Subcutaneous abdominal adipose tissue (tissue), 5 donors: ENCODE data around the gene CHRD.

Experiments
- H3K27ac ChIP-seq: one replicate; pipeline ENCODE4 v1.7.0; 2013; ENCODE audit warnings: low read depth, mild to moderate bottlenecking, inconsistent platforms, low read length, moderate library complexity
- H3K27me3 ChIP-seq, 5 donors: one replicate each; pipeline ENCODE4 v1.7.0; 2013; ENCODE audit warnings: low read length in 5 of 5, inconsistent platforms in 1 of 5; ENCODE audit not compliant: control insufficient read depth in 5 of 5, insufficient read depth in 4 of 5
- H3K36me3 ChIP-seq, 5 donors: one replicate each; pipeline ENCODE4 v1.7.0; 2013; ENCODE audit warnings: low read length in 5 of 5; ENCODE audit not compliant: control insufficient read depth in 5 of 5, insufficient read depth in 5 of 5
- H3K4me1 ChIP-seq, 5 donors: one replicate each; pipeline ENCODE4 v1.7.0; 2013; ENCODE audit warnings: low read length in 5 of 5, mild to moderate bottlenecking in 3 of 5, moderate library complexity in 1 of 5; ENCODE audit not compliant: control insufficient read depth in 5 of 5, insufficient read depth in 5 of 5
- H3K4me3 ChIP-seq, 5 donors: one replicate each; pipeline ENCODE4 v1.7.0; 2013; ENCODE audit warnings: low read length in 5 of 5, low read depth in 1 of 5
- H3K9ac ChIP-seq, 5 donors: one replicate each; pipeline ENCODE4 v1.7.0; 2013; ENCODE audit warnings: low read length in 5 of 5, mild to moderate bottlenecking in 4 of 5, moderate library complexity in 3 of 5
- H3K9me3 ChIP-seq, 5 donors: one replicate each; pipeline ENCODE4 v1.7.0; 2013; ENCODE audit warnings: low read length in 5 of 5; ENCODE audit not compliant: control insufficient read depth in 5 of 5
- donor health status: healthy.
- donor health status: healthy.
- donor health status: healthy.
- donor health status: healthy.
- donor health status: healthy.

CHRD gene

GRCh38 chr3:184439096-184439495 is 59.2 kb downstream of the CHRD start:
- Histone ChIP-seq H3K27ac (no peak overlapping the region), H3K36me3 (no peaks in the 10 kb centered on the region), H3K9me3 (peaks cover 0 to 5% (median 0%) of the 10 kb centered on the region in 5 donors), H3K27me3 (peaks cover 0 to 3% (median 0%) of the 10 kb centered on the region in 5 donors), H3K4me3 (no peak overlapping the region), H3K4me1 (peaks cover 0 to 2% (median 0%) of the 10 kb centered on the region in 5 donors), H3K9ac (no peak overlapping the region)
